Esophagus muscularis mucosa (tissue), 4 donors: ENCODE data around the gene MAST4. TPM values are rescaled to one million over a fixed set of nuclear protein-coding genes. Genes with fewer than 3 reads are reported as not detected.

Source experiments
- DNase-seq: peaks from one replicate; pipeline ENCODE4 v3.0.0-alpha.2; 2017; ENCODE audit errors: extremely low spot score
- H3K27ac ChIP-seq, 4 donors: fragments of 200-600 bp; sonication (generic); replicated peaks in 1 of 4; 1 replicate in 3 of 4; 2 replicates in 1 of 4; pipeline ENCODE4 v1.5.1; 2016 to 2019; ENCODE audit warnings: mild to moderate bottlenecking in 1 of 4
- H3K27me3 ChIP-seq, 4 donors: fragments of 200-600 bp; sonication (generic); one replicate each; pipeline versions ENCODE4 v1.5.1 to v1.6.0; 2016 to 2019
- H3K36me3 ChIP-seq, 4 donors: fragments of 200-600 bp; sonication (generic); one replicate each; pipeline ENCODE4 v1.5.1; 2016 to 2019
- H3K4me1 ChIP-seq, 4 donors: fragments of 200-600 bp; sonication (generic); one replicate each; pipeline ENCODE4 v1.5.1; 2016 to 2019
- H3K4me3 ChIP-seq, 4 donors: fragments of 200-600 bp; sonication (generic); 1 replicate in 2 of 4; 2 replicates in 2 of 4; pipeline ENCODE4 v1.5.1; 2016 to 2019; ENCODE audit warnings: mild to moderate bottlenecking in 4 of 4, moderate library complexity in 1 of 4
- H3K9me3 ChIP-seq, 4 donors: fragments of 200-600 bp; sonication (generic); 1 replicate in 3 of 4; 2 replicates in 1 of 4; pipeline ENCODE4 v1.5.1; 2016 to 2019
- CTCF ChIP-seq, 3 experiments: fragments of 200-600 bp in 2 of 3; fragments of 450-650 bp in 1 of 3; sonication (generic) in 2 of 3; IDR thresholded peaks; one replicate each; pipeline ENCODE4 v1.5.1; 2017 to 2019; ENCODE audit warnings: antibody characterized with exemption in 3 of 3, mild to moderate bottlenecking in 2 of 3, moderate library complexity in 1 of 3
- EP300 ChIP-seq: sonication (generic); formaldehyde crosslinking; IDR thresholded peaks from one replicate; pipeline ENCODE4 v1.6.1; 2017; ENCODE audit warnings: antibody characterized with exemption
- POLR2A ChIP-seq: fragments of 450-650 bp; IDR thresholded peaks from one replicate; pipeline ENCODE4 v1.6.1; 2017; ENCODE audit warnings: antibody characterized with exemption, moderate library complexity, mild to moderate bottlenecking, low read depth
- POLR2AphosphoS5 ChIP-seq, 2 donors: sonication (generic); formaldehyde crosslinking; IDR thresholded peaks; one replicate each; pipeline ENCODE4 v1.6.1; 2017; ENCODE audit warnings: antibody characterized with exemption in 2 of 2
- WGBS: methylation state at CpG from one replicate; pipeline ENCODE4 v1.1.5; 2018; 5-methylcytosine and 5-hydroxymethylcytosine counted together
- intact Hi-C: fragments of 100-400 bp; cut with DNase I; formaldehyde crosslinking; loops from one replicate; pipeline ENCODE4 v1.15.1; 2023
- total RNA-seq, 4 donors: library from RNA; depleted of rRNA; stranded (reverse); fragments of >200 nt; gene quantifications; one replicate each; pipeline versions ENCODE4 v1.1.0 to v1.2.1, GENCODE V29; 2016

The MAST4 gene
- total RNA-seq, 4 donors from 2014 or later: 26.2 to 39.7 (median 35.8) TPM

- TF ChIP-seq POLR2AphosphoS5 (IDR thresholded peaks at IDR 0.05): no peak
- no peak for TF ChIP-seq CTCF (IDR thresholded peaks at IDR 0.05)
- TF ChIP-seq POLR2A: no peak
- no peak for TF ChIP-seq EP300
- H3K36me3 ChIP-seq: peaks cover 12 to 68% (median 38%) of the 10 kb centered on the region in 4 donors
- no peak for DNase-seq
- H3K4me3 ChIP-seq: no peak overlapping the region
- peaks cover 0 to 38% (median 31%) of the 10 kb centered on the region in 4 donors for H3K4me1 ChIP-seq
- H3K9me3 ChIP-seq: no peaks in the 10 kb centered on the region
- intact Hi-C loops: no loop called here
- WGBS: 48% methylated on average over 3 of the region's 3 CpGs
- no peaks in the 10 kb centered on the region for H3K27me3 ChIP-seq
- H3K27ac ChIP-seq: peak overlapping the region in 3 of 4 donors; percentile 22 to 38 (median 22)
Observed at GRCh38 chr5:67160985-67161384, 564.8 kb downstream of the MAST4 start.

- no peak overlapping the region for H3K4me3 ChIP-seq
- H3K9me3 ChIP-seq: no peaks in the 10 kb centered on the region
- H3K27ac ChIP-seq: peak overlapping the region in 2 of 4 donors; percentile 22 to 28
- TF ChIP-seq POLR2AphosphoS5 (IDR thresholded peaks at IDR 0.05) (no peak), POLR2A (no peak), CTCF (IDR thresholded peaks at IDR 0.05) (no peak), EP300 (no peak)
- H3K4me1 ChIP-seq: peaks cover 0 to 44% (median 38%) of the 10 kb centered on the region in 4 donors
- WGBS: 81% methylated on average over 5 of the region's 5 CpGs
- H3K27me3 ChIP-seq: no peaks in the 10 kb centered on the region
- H3K36me3 ChIP-seq: peaks cover 12 to 69% (median 37%) of the 10 kb centered on the region in 4 donors
- no peak for DNase-seq
- intact Hi-C loops: no loop called here
Observed at GRCh38 chr5:67161767-67162166, 565.6 kb downstream of the MAST4 start.

- intact Hi-C loops: no loop called here
- H3K4me1 ChIP-seq: peaks cover 0 to 38% (median 36%) of the 10 kb centered on the region in 4 donors
- H3K27me3 ChIP-seq: no peaks in the 10 kb centered on the region
- no peak for TF ChIP-seq CTCF (IDR thresholded peaks at IDR 0.05)
- TF ChIP-seq EP300: no peak
- TF ChIP-seq POLR2AphosphoS5 (IDR thresholded peaks at IDR 0.05): no peak
- no peak for TF ChIP-seq POLR2A
- peaks cover 12 to 72% (median 44%) of the 10 kb centered on the region in 4 donors for H3K36me3 ChIP-seq
- H3K9me3 ChIP-seq: no peaks in the 10 kb centered on the region
- 97% methylated on average over 31 of the region's 44 CpGs for WGBS
- no peak for DNase-seq
- no peak overlapping the region for H3K27ac ChIP-seq
- H3K4me3 ChIP-seq: no peak overlapping the region
Observed at GRCh38 chr5:67163231-67163756, 567.1 kb downstream of the MAST4 start.

GRCh38 chr5:67163863-67164595 is 567.8 kb downstream of the MAST4 start:
- TF ChIP-seq EP300 (no peak), POLR2A (no peak), POLR2AphosphoS5 (IDR thresholded peaks at IDR 0.05) (no peak), CTCF (IDR thresholded peaks at IDR 0.05) (no peak)
- Histone ChIP-seq H3K27me3 (no peaks in the 10 kb centered on the region), H3K4me1 (peaks cover 0 to 38% (median 36%) of the 10 kb centered on the region in 4 donors), H3K9me3 (no peaks in the 10 kb centered on the region), H3K27ac (no peak overlapping the region), H3K4me3 (no peak overlapping the region), H3K36me3 (peaks cover 12 to 72% (median 44%) of the 10 kb centered on the region in 4 donors)
- no peak for DNase-seq
- intact Hi-C loops: no loop called here
- 93% methylated on average over 21 of the region's 33 CpGs for WGBS
